Bronchial epithelial cell (primary cell): Measurements from ENCODE around the gene LIN28B. TPM values are rescaled to one million over a fixed set of nuclear protein-coding genes. Genes with fewer than 3 reads are reported as not detected.

Experiments used
- DNase-seq: peaks from one replicate; pipeline ENCODE4 v3.0.0-alpha.2; 2010; ENCODE audit warnings: low read depth
- FAIRE-seq: peaks from 2 replicates; lab custom pipeline; 2011; peaks lifted over from hg19 to GRCh38; lab: Jason Lieb, UNC
- H3K27me3 ChIP-seq: 2 replicates; pipeline ENCODE4 v1.5.1; 2011; ENCODE audit warnings: low read length; ENCODE audit not compliant: control insufficient read depth, insufficient read depth
- H3K36me3 ChIP-seq: 2 replicates; pipeline ENCODE4 v1.5.1; 2011; ENCODE audit warnings: low read length; ENCODE audit not compliant: control insufficient read depth, insufficient read depth
- H3K4me3 ChIP-seq: 2 replicates; pipeline ENCODE4 v1.5.1; 2011; ENCODE audit warnings: mild to moderate bottlenecking, low read depth, low read length, control low read depth
- CTCF ChIP-seq: IDR thresholded peaks from 2 replicates; pipeline ENCODE4 v1.5.1; 2011; ENCODE audit warnings: mild to moderate bottlenecking, moderate library complexity, low read length, control low read depth, inconsistent platforms; ENCODE audit not compliant: insufficient read depth, severe bottlenecking
- total RNA-seq: library from RNA; depleted of rRNA; stranded (reverse); fragments of >200 nt; gene quantifications from 2 replicates; pipeline ENCODE4 v1.2.1, GENCODE V29; 2014

The LIN28B gene
- total RNA-seq, 1 donor from 2014 or later, result not detected

- no peak for TF ChIP-seq CTCF
- no peaks in the 10 kb centered on the region for H3K27me3 ChIP-seq
- H3K4me3 ChIP-seq, result no peak overlapping the region
- H3K36me3 ChIP-seq, result no peaks in the 10 kb centered on the region
- DNase-seq, result no peak
- FAIRE-seq, result no peak
Observed at GRCh38 chr6:105107207-105107606, 150.3 kb downstream of the LIN28B start.

DNA sequence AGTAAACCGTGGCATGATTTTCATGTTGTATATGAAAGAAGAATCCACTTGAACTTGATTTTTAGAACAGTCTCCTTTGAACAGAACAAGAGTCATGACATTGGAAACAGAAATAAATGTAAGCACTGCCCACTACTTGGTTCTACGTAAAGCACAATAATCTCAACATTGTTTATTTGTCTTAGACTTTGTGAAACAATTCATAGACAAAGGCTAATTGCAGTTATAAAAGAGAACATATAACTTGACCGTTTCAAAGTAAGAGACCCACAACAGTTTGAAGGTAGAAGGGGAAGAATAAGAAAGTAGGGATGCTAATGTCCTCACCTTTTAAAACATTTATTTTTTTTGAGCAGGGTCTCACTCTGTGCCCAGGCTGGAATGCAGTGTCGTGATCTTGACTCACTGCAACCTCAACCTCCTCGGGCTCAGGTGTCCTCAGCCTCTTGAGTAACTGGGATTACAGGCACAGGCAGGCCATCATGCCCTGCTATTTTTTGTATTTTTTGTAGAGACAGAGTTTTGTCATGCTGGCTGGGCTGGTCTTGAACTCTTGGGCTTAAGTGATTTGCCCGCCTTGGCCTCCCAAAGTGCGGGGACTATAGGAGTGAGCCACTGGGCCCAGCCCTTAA lies 151.8 kb downstream of the LIN28B start:
- peak; percentile 17 for DNase-seq
- H3K36me3 ChIP-seq, result no peaks in the 10 kb centered on the region
- TF ChIP-seq CTCF, result no peak
- H3K4me3 ChIP-seq, result no peak overlapping the region
- no peaks in the 10 kb centered on the region for H3K27me3 ChIP-seq
- FAIRE-seq, result no peak

DNA sequence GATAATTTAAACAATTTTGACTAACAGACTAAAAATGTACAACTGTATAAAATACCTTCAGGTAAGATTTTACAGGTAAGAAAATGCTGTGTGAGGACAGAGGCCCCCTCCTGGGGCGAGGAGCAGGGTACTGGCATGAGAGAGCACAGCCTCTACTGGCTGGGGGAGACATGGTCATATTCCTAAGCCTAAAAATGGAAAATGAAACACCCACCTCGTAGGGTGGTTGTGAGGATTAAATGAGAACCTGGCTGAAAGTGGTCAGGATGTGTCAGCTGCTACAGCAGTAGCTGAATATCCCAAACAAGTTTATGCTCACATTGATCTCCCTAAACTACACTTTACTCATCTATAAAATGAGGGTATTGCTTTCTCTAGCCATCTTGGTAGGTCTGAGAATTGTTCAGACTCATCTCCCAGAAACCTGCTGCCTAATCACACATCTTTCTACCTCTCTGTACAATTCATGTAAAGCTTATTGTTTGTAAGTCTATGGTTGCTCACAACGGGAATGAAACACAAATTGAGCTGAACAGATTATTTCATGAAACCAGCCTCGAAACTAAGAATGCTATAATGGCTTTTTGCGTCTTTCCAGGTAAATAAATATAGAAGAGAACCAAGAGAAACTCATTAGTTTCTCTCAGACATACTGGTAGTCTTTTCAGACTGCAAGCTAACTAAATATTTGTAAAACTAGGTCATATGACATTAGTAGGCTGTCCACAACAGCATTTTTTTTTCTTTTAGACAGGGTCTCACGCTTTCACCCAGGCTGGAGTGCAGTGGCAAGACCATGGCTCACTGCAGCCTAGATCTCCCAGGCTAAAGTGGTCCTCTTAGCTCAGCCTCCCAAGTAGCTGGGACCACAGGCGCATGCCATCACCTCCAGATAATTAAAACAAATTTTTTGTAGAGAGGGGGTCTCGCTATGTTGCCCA lies 153.3 kb downstream of the LIN28B start:
- Histone ChIP-seq H3K27me3 (no peaks in the 10 kb centered on the region), H3K4me3 (no peak overlapping the region), H3K36me3 (no peaks in the 10 kb centered on the region)
- no peak for DNase-seq
- FAIRE-seq, result no peak
- TF ChIP-seq CTCF, result no peak

DNA sequence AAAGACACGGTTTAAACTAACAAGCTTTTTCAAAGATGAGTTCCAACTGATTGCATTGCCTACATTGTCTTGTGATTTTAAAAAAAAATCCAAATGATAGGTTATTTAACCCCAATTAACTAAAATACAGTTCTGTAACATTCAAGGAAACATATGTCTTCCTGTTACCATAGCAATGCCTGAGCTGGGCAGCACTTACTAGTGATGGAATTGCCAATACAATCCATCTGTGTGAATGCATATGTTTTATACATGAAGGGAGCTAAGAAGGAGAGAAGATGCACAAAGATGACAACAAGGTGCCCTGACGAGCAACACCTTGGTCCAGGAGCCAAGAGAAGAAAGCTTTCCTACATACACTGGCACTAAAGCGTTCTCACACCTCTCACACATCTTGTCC lies 154.2 kb downstream of the LIN28B start:
- H3K27me3 ChIP-seq, result no peaks in the 10 kb centered on the region
- no peak overlapping the region for H3K4me3 ChIP-seq
- no peak for TF ChIP-seq CTCF
- DNase-seq (no peak), FAIRE-seq (no peak)
- H3K36me3 ChIP-seq, result no peaks in the 10 kb centered on the region

- no peaks in the 10 kb centered on the region for H3K36me3 ChIP-seq
- no peak for TF ChIP-seq CTCF
Observed at GRCh38 chr6:105111871-105112270, 155.0 kb downstream of the LIN28B start.

More at GRCh38 chr6:105111871-105112270, 155.0 kb downstream of the LIN28B start:
- FAIRE-seq, result no peak
- no peak overlapping the region for H3K4me3 ChIP-seq
- no peak for DNase-seq
- H3K27me3 ChIP-seq, result no peaks in the 10 kb centered on the region
